Tibial artery (tissue), 4 donors: ENCODE results near the gene NASP.

Experiments
- DNase-seq, 2 donors: peaks; one replicate each; pipeline ENCODE4 v3.0.0-alpha.2; 2019
- H3K27ac ChIP-seq, 2 donors: fragments of 200-600 bp; sonication (generic) in 1 of 2; 1 replicate in 1 of 2; 2 replicates in 1 of 2; pipeline ENCODE4 v1.5.1; 2018 to 2019; ENCODE audit warnings: mild to moderate bottlenecking in 1 of 2
- H3K27me3 ChIP-seq, 2 donors: fragments of 200-600 bp; sonication (generic) in 1 of 2; one replicate each; pipeline versions ENCODE4 v1.5.1 to v1.6.0; 2016 to 2019
- H3K36me3 ChIP-seq, 3 donors: fragments of 200-600 bp; sonication (generic) in 2 of 3; one replicate each; pipeline ENCODE4 v1.5.1; 2016 to 2019; ENCODE audit warnings: mild to moderate bottlenecking in 2 of 3
- H3K4me1 ChIP-seq, 4 donors: fragments of 200-600 bp; sonication (generic) in 2 of 4; 1 replicate in 3 of 4; 2 replicates in 1 of 4; pipeline ENCODE4 v1.5.1; 2016 to 2019
- H3K4me3 ChIP-seq, 2 donors: fragments of 200-600 bp; sonication (generic) in 1 of 2; 1 replicate in 1 of 2; 2 replicates in 1 of 2; pipeline ENCODE4 v1.5.1; 2018 to 2019; ENCODE audit warnings: mild to moderate bottlenecking in 2 of 2
- H3K9me3 ChIP-seq, 3 donors: fragments of 200-600 bp; sonication (generic) in 1 of 3; one replicate each; pipeline ENCODE4 v1.5.1; 2016 to 2019
- intact Hi-C: fragments of 100-400 bp; cut with DNase I; formaldehyde crosslinking; loops from one replicate; pipeline ENCODE4 v1.15.0; 2023; ENCODE audit warnings: low total_unique reads
- TF ChIP-seq, protein P1 (sequence below), 2 experiments: fragments of 200-600 bp in 1 of 2; fragments of 450-650 bp in 1 of 2; IDR thresholded peaks; one replicate each; pipeline ENCODE4 v1.5.1; 2017 to 2019; ENCODE audit warnings: antibody characterized with exemption in 2 of 2, mild to moderate bottlenecking in 1 of 2, moderate library complexity in 1 of 2

The NASP gene

DNA sequence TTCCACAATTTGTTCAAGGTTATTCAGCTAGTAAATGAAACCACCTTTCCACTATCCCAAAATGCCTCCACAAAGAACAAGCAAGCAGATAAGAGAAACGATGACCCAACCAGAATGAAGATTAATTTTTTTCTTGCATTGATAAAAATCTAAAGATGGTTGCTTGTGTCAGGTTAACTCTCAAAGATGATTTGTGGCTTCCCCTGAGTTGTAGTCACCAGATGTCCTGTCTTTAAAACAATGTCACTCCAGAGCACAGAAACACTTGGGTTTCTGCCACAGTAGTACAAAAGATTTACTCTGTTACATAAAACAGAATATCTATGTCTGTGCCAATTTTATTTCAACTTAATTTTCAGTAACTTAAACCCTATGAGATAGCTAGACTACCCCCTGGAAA is 51.4 kb downstream of the NASP start:
- intact Hi-C loops, result no loop called here
- TF ChIP-seq, protein P1, sequence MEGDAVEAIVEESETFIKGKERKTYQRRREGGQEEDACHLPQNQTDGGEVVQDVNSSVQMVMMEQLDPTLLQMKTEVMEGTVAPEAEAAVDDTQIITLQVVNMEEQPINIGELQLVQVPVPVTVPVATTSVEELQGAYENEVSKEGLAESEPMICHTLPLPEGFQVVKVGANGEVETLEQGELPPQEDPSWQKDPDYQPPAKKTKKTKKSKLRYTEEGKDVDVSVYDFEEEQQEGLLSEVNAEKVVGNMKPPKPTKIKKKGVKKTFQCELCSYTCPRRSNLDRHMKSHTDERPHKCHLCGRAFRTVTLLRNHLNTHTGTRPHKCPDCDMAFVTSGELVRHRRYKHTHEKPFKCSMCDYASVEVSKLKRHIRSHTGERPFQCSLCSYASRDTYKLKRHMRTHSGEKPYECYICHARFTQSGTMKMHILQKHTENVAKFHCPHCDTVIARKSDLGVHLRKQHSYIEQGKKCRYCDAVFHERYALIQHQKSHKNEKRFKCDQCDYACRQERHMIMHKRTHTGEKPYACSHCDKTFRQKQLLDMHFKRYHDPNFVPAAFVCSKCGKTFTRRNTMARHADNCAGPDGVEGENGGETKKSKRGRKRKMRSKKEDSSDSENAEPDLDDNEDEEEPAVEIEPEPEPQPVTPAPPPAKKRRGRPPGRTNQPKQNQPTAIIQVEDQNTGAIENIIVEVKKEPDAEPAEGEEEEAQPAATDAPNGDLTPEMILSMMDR (IDR thresholded peaks at IDR 0.05), result no peak
- Histone ChIP-seq H3K9me3 (no peaks in the 10 kb centered on the region), H3K4me1 (no peaks in the 10 kb centered on the region), H3K27ac (no peak overlapping the region), H3K4me3 (no peak overlapping the region), H3K36me3 (peaks cover 77 to 90% (median 86%) of the 10 kb centered on the region in 3 donors), H3K27me3 (no peaks in the 10 kb centered on the region)
- DNase-seq, result no peak

DNA sequence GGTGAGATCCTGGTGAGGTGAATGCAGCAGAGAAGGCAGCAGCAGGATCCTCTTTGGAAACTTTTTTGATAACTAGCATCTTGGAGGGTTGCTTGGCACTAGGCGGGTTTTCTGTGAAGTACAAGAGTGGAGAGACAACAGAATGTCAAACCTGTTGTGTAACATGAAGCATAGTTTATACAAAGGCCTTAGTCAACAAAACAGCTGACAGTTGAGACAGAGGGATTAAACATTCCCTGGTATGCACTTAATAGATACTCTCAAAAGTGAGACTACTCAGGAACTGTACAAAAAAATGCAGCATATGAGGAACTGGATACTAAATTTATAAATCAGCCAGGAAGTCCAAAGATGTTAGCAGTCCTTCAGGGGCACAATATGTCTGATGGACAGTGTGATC is 56.5 kb downstream of the NASP start:
- TF ChIP-seq, protein P1 (IDR thresholded peaks at IDR 0.05), result no peak
- Histone ChIP-seq H3K4me1 (no peaks in the 10 kb centered on the region), H3K27me3 (no peaks in the 10 kb centered on the region), H3K27ac (no peak overlapping the region), H3K4me3 (no peak overlapping the region), H3K9me3 (no peaks in the 10 kb centered on the region), H3K36me3 (peaks cover 61 to 75% (median 65%) of the 10 kb centered on the region in 3 donors)
- no peak for DNase-seq
- intact Hi-C loops, result no loop called here

DNA sequence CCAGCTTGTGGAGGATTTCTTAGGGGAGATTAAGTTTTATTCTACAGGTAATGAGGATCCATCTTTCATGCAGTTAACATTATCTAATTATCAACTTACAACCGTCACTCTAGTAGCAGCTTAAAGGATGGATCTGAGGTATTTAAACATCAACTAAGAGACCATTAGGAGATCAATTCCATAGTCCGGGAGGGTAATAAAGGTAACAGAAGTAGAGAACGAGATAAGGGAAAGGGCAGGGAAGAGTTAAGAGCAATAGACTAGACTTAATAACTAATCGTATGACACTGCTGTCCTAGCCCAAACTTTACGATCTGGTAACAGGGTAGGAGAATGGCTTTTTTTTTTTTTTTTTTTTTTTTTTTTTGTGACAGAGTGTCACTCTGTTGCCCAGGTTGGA is 59.5 kb downstream of the NASP start:
- no peak for DNase-seq
- Histone ChIP-seq H3K27me3 (no peaks in the 10 kb centered on the region), H3K36me3 (peaks cover 42 to 56% (median 53%) of the 10 kb centered on the region in 3 donors), H3K9me3 (no peaks in the 10 kb centered on the region), H3K4me1 (no peaks in the 10 kb centered on the region), H3K27ac (no peak overlapping the region), H3K4me3 (no peak overlapping the region)
- TF ChIP-seq, protein P1 (IDR thresholded peaks at IDR 0.05), result no peak
- intact Hi-C loops, result no loop called here

DNA sequence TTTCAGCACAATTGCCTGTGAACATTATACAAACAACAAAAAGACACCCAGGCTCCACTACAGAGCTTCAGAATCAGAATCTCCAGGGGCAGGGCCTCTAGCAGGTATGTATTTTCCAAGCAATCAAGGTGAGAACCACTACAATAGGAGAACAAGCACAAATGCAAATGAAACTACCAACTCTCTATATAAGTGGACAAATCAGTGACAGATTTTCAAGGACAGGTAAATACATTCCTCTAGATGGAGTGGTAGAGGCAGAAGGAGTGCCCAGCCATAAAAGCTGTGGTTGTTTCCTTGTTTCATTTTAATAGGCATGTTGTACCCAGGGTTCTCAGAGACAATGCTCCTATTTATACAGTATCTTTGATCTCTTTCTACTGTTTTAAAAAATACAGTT is 60.1 kb downstream of the NASP start:
- Histone ChIP-seq H3K4me1 (no peaks in the 10 kb centered on the region), H3K9me3 (no peaks in the 10 kb centered on the region), H3K4me3 (no peak overlapping the region), H3K27me3 (no peaks in the 10 kb centered on the region), H3K27ac (no peak overlapping the region), H3K36me3 (peaks cover 35 to 50% (median 50%) of the 10 kb centered on the region in 3 donors)
- no peak for DNase-seq
- intact Hi-C loops, result no loop called here
- TF ChIP-seq, protein P1 (IDR thresholded peaks at IDR 0.05), result no peak

DNA sequence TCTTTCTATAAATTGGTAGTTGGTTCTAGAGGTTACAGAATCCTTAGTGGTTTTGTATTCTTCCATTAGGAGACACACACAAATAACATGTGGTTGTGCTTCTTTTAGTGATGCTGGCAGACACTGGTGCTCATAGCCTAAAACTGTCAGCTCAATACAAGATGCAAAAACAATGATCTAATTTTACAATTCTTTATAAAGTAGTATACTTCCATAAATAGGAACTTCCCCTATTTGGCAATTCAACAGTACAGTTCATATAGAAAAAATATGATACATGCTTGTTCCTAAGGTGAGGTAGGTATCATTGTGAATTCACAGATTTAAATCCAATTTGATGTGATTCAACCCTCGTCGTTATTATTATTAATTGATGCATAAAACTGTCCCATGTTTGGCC is 60.8 kb downstream of the NASP start:
- no peak for DNase-seq
- intact Hi-C loops, result no loop called here
- TF ChIP-seq, protein P1 (IDR thresholded peaks at IDR 0.05), result no peak
- peaks cover 28 to 46% (median 44%) of the 10 kb centered on the region in 3 donors for H3K36me3 ChIP-seq
- no peak overlapping the region for H3K27ac ChIP-seq
- no peak overlapping the region for H3K4me3 ChIP-seq
- no peaks in the 10 kb centered on the region for H3K27me3 ChIP-seq
- H3K9me3 ChIP-seq, result no peaks in the 10 kb centered on the region
- H3K4me1 ChIP-seq, result no peaks in the 10 kb centered on the region
